HG03139 (cell line): Measurements from ENCODE around the gene IMPDH2.
"Not testable (repeated sequence)": the region's sequence is repeated elsewhere in the genome, so short reads cannot be mapped to it uniquely, and the experiment has no call there.

ENCODE experiments used
- ATAC-seq: cut with Tn5 transposase; IDR thresholded peaks from one replicate; pipeline ENCODE4 v1.9.1; 2021; ENCODE audit not compliant: unreplicated experiment

Gene IMPDH2

DNA sequence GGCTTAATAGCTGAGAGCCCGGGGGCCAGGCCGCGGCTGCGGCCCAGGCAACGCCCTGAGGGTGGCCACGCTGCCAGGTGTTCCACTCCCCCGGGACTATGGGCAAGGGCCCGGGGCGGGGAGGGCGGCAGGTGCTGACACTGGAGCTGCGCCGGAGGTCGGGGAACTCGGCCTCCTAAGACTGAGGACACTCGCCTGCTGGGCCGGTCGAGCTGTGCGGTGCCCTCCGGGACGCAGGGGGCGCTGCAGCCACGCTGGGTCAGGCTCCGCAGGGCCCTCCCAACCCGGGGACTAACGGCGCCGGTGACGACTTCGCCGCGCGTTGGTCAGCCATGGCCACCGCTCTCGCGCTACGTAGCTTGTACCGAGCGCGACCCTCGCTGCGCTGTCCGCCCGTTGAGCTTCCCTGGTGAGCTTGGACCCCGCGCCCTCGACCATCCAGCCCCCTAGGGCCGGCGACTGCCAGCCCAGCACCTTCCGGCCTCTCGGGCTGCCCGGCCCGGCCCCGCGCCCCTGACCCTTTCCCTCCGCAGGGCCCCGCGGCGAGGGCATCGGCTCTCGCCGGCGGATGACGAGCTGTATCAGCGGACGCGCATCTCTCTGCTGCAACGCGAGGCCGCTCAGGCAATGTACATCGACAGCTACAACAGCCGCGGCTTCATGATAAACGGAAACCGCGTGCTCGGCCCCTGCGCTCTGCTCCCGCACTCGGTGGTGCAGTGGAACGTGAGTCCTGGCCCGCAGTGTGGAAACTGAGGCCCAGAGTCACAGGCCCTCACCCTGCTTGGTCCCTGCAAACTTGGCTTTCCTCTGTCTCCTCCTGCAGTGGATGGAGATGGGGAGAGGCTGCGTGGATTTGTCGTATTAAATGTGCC is 7.1 kb downstream of the IMPDH2 start, which contains the start of gene NDUFAF3:
TSS of gene NDUFAF3 (plus strand) at position 309 of the 875 bp plus-strand sequence. CDS start at position 333, 24 bp downstream.
- peak; percentile 49 for ATAC-seq

DNA sequence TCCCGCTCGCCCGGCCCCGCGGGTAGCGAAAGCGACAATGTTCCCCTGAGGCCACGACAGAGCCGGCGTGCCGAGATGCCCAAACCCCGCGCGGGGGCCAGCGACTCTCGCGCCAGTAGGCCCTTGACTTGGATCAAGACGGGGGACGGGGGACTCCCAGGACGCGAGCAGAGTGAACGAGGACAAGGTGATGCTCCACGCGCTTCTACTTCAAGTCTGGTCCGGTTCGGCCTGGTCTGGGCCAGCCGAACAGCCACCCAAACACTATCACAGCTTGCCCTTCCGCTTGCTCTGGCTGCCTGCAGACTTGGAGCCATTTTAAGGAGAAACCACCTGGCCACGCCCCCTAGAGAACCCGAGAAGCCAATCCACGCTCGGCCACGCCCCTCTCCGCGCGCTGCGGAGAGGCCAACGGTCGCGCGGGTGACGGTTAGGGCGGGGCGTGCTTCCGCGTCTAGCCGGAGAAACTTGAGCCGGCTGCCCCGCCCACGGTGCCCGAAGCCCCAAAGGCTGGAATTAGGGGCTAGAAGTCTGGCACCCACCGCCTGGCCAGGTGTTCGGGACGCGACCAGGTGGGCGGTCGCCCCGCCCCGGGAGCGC is 7.9 kb downstream of the IMPDH2 start:
- ATAC-seq: peak; percentile 40

DNA sequence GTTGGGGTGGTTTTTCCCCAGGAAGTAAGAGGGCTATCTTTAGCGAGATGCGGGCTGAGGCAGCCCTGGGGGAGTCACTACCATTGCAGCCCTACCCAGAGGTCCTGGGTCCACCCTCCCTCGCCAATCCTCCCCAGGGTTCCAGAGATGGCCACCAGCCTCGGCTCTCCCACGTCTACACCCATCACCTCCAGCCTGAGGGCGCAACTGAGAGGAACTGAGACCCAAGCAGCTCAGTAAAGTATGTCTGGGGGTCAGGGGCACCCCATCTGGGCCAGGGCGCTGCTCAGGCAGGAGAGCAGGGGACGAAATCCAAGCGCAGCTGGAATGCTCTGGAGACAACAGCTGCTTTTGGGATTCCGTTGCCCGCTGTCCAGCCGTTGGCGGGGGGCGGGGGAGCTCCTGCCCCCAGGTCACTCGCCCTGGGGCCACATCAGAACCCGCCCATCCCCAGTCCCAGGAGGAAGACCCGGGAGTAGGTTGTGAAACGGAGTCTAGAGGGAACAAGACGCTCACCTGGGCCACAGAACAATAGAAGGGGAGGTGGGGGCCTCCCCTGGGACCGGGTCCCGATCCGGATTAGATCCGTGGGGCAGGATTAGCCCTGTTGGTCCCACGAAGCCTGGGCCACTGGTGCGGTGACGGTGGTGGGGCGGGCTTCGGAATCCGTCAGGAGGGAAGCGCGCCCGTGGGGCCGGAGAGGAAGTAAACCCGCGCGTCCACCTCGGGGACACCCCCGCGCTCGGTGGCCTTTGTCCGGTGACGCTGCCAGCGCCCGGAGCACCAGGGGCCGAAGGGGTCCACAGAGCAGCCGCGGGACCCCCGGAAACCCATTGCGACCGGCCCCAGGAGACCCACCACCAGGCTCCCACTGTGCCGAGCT is 8.6 kb downstream of the IMPDH2 start:
- no peak for ATAC-seq

DNA sequence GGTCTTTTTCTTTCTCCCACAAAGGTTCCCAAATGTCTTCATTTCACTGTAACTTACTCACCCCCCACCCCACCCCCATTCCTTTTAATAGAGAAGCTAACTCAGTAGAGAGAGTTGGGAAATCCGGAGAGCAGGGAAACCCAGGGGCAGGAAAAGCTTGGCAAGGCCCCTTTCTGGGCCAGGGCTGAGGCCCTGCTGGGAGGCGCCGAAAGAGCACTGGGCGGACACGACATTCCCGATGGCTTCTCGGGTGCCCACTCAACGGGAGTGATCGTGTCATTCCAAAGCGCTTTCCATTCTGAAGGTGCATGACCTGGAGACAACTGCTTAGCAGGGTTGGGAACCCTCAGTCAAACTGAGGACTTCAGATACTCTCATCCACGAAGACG is 9.3 kb downstream of the IMPDH2 start:
- no peak for ATAC-seq

DNA sequence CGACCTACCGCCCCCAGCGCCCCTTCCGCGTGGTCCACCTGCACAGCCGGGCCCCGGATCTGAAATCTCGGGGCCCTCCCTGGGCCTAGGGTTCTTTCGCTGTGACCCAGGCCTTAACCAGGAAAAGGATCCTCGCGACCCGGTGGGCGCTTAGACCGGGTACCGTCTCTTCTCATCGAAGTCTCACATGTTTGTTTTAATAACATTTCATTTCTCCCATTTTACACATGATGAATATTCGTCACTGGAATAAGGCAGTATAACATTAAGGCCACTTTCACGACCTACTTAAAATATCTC is 10.5 kb downstream of the IMPDH2 start:
- ATAC-seq: no peak

DNA sequence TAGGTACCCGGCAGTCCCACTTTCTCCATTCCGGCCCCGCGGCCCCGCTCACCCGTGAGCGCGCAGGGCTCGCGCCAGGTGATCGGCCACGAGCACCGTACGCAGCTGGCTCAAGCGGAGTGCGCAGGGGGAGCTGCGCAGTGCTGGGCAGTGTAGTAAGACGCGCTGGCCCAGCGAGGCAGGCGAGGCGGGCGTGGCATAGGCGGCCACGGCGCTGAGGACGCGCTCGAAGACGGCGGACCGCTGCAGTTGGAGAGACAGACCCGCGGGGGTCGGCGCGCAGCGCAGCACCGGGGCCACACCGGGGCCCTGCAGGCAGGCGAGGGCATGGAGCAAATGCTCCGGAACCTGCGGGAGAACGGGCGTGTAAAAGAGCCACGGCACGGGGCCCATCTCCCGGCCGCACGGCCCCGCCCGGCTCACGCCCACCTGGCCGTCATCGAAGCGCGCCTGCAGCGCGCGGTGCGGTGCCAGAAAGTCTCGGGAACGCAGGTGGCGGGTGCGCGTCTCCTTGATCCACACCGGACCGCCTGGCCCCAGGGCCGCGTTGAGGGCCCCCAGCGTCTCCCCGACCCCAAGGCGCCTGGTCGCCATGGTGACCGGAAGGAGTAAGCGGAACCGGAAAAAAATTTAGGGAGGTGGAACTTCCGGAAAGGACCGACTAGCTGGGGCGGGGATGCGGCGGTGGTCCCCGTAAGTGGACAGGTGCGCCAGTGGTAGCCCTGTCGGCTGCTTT is 11.1 kb downstream of the IMPDH2 start, which contains the start of gene DALRD3:
TSS of gene DALRD3 (minus strand) at position 610 of the 736 bp plus-strand sequence. CDS start at position 594, 16 bp downstream.
- no peak for ATAC-seq

DNA sequence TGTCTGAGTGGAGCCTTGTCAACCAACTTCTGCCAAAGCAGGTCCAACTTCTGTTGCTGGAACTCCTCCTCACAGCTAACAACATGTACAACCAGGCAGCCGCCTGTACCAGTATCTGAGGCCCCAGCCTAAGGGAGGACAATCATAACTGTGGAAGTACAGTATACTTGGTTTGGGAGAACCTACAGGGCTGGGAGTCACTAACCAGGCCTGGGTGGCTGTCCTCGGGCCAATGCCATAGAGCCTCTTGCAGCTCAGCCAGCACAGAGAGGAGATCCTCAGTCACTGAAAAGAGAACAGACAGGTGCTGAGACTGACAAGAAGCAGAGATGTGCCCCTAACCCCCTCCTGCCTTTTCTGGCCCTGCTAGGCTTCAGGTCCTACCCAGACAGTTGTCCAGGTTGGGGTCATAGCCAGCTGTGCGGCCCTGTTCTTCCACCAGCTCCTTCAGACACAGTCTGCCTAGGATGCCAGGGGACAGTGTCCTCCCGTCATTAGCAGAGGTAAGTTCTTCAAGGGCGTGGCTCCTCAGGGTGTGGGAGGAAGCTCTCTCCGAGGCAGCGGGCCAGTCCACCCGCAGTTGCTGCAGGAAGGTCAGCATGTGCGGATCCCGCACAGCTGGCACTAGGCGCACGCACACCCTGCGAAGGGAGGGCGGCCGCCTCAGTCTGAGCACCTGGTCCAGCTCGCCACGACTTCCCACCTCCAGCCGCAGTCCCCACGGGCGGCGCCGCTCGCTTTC is 11.8 kb downstream of the IMPDH2 start:
- no peak for ATAC-seq

DNA sequence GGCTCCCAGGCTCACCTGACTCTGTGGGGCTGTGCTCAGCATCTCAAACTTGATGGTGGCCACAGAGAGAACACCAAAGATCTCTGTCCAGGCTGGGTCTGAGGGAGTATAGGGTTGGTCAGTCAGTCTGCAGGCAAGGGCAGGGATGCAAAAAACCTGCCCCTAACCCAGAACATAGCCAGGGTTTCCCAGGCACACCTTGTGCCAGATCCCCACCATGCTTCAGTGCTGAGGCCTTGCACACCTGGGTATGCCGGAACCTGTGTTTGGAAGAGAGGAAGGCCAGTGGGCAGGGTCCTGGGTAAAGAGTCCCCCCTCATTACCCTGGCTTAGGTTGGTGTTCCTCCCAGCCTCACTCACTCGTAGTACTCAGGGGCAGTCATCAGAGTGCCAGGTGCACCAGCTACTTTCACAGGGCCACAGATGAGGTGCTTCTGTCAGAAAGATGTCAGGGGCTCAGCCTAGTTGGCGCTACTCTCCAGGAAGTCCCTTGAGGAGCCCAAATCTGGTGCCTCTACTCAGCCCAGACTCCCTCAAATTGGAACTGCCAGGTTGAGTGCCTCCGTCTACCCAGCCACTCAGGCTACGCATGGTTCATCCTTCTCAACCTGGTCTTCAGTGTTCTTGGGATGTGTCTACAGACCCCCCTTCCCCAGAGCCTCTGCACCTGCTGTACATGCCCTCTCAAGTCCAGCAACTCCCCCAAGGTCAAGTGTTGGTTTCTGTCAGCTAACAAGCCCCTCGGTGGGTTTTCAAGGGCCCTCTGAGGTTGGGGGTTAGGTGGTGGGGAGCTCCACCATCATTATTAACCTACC is 12.6 kb downstream of the IMPDH2 start:
- no peak for ATAC-seq

DNA sequence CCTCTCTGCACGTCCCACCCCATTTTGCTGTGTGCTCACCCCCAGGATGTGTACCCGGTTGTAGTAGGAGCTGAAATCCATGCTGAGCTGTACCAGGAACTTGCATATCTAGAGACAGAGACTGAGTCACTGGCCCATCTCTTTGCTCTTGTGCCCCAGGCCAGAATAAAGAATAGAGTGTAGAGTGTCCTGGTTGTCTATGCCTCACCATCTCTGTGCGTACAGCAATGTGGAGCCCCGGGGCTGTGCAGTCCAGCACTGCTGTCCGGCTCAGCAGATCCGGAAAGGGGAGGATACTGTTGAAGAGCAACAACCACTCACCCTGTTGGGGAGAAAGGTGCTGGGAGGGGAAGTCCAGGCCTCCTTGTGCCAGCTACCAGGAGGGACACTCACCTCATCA is 13.4 kb downstream of the IMPDH2 start:
- no peak for ATAC-seq

DNA sequence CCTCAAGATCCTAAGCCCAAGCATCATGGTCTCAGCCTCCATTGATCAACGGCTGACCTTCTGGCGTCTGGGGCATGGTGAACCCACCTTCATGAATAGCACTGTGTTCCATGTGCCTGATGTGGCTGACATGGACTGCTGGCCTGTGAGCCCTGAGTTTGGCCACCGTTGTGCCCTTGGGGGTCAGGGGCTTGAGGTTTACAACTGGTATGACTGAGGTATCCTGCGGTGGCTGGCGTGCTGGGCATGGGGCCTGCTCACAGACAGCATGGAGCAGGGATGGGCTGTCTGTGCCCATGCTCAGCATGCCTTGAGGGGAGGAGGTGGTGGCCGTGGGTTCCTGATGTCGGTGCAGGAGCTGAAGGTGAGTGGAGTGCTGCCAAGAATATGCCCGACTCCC is 14.1 kb downstream of the IMPDH2 start:
- no peak for ATAC-seq

DNA sequence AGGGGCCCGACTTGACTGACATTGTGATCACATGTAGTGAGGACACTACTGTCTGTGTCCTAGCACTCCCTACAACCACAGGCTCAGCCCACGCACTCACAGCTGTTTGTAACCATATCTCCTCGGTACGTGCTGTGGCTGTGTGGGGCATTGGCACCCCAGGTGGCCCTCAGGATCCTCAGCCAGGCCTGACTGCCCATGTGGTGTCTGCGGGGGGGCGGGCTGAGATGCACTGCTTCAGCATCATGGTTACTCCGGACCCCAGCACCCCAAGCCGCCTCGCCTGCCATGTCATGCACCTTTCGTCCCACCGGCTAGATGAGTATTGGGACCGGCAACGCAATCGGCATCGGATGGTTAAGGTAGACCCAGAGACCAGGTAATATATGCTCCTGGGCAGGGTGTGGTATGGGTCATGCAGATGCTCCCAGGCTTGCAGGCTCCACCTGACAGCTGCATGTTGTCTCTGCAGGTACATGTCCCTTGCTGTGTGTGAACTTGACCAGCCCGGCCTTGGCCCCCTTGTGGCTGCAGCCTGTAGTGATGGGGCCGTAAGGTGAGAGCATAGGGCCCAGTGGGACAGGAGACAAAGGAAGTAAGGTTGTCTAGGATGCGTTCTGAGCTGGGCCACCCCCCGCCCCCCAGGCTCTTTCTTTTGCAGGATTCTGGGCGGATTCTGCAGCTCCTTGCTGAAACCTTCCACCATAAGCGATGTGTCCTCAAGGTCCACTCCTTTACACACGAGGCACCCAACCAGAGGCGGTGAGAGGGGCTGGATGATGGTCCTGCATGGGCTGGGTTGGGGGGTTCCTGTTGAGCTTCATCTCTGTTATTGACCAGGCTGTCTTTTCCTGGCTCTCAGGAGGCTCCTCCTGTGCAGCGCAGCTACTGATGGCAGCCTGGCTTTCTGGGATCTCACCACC is 15.2 kb downstream of the IMPDH2 start:
- ATAC-seq: no peak

DNA sequence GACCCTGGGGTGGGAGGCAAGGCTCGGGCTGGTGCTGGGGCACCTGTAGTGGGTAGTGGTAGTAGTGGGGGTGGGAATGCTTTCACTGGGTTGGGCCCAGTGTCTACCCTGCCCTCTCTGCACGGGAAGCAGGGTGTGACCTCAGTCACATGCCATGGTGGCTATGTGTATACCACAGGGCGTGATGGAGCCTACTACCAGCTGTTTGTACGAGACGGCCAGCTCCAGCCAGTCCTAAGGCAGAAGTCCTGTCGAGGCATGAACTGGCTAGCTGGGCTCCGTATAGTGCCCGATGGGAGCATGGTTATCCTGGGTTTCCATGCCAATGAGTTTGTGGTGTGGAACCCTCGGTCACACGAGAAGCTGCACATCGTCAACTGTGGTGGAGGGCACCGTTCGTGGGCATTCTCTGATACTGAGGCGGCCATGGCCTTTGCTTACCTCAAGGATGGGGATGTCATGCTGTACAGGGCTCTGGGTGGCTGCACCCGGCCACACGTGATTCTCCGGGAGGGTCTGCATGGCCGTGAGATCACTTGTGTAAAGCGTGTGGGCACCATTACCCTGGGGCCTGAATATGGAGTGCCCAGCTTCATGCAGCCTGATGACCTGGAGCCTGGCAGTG is 16.0 kb downstream of the IMPDH2 start:
- ATAC-seq: no peak

DNA sequence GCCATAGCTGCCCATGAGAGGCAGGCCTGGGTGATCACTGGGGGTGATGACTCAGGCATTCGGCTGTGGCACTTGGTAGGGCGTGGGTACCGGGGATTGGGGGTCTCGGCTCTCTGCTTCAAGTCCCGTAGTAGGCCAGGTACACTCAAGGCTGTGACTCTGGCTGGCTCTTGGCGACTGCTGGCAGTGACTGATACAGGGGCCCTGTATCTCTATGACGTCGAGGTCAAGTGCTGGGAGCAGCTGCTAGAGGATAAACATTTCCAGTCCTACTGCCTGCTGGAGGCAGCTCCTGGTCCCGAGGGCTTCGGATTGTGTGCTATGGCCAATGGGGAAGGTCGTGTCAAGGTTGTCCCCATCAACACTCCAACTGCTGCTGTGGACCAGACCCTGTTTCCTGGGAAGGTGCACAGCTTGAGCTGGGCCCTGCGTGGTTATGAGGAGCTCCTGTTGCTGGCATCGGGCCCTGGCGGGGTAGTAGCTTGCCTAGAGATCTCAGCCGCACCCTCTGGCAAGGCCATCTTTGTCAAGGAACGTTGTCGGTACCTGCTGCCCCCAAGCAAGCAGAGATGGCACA is 16.7 kb downstream of the IMPDH2 start:
- ATAC-seq: no peak

DNA sequence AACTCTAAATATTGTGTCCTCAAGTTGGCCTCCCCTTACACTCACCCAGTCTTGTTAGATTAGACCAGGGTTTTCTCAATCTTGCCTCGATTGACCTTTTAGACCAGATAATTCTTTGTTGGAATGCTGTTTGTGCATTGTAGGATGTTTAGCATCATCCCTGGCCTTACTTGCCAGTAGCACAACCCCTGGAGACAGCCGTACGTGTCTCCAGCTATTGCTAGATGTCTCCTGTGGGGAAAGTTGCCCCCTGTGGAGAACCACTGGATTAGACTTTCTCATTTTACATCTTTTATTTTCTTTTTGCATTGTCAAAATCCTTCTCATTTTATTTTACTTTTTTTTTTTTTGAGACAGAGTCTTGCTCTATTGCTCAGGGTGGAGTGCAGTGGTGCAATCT is 19.8 kb downstream of the IMPDH2 start:
- ATAC-seq: no peak

DNA sequence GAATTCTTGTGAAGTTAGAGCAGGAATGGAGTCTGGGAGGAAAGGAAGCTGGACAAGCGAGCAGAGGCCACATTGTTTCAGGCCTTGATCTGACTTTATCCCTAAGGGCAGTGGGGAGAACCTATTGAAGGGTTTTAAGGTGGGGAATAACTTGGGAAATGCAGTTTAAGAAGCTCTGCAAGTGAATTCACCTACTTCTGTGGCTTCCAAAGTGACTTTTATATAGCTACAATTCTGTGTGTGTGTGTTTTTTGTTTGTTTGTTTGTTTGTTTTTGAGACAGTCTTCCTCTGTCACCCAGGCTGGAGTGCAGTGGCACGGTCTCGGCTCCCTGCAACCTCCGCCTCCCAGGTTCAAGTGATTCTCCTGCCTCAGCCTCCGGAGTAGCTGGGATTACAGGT is 20.6 kb downstream of the IMPDH2 start:
- ATAC-seq: not testable (repeated sequence)

DNA sequence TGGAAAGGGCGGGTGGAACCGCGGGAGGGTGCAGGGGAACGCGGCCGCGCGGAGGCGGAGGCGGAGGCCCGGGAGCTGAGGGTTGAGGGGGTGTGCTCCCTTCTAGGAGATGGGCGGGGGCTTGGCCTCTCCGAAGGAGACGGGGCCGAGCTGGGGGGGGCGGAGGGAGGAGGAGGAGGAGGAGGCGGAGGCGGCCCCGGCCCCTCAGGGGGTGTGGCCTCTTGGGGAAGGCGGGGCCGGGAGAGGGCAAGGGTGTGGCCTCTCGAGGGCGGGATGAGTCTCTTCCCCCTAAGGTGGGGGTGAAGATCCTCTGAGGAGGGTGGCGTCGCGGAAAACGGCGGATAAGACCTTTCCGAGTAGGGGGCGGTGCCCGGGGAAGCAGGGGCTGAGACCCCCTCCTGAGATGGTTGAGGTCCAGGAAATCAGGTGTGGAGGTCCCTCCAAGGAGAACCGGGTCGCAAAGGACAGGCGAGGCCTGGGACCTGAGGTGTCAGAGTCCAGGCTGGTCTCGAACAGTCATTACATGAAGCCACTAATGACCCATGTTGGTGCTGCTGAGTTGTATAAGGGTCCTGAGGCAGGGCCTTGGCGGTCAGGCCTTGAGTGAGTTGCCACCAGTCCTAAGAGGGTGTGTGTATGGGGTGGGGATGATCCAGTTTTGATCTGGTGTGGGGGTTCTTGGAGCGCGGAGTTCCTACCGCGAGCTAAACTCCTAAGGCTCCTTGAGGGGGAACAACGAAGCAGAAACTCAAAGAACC is 21.2 kb downstream of the IMPDH2 start:
- peak; percentile 26 for ATAC-seq
